Mesothelial cell of epicardium (in vitro differentiated cells): Measurements from ENCODE around the gene HYI. TPM values are rescaled to one million over a fixed set of nuclear protein-coding genes. Genes with fewer than 3 reads are reported as not detected.
"Not testable (repeated sequence)": the region's sequence is repeated elsewhere in the genome, so short reads cannot be mapped to it uniquely, and the experiment has no call there.

ENCODE experiments used
- DNase-seq, 2 experiments: peaks; one replicate each; pipeline ENCODE4 v3.0.0; 2021; ENCODE audit warnings: low spot score in 2 of 2; ENCODE audit not compliant: unreplicated experiment in 2 of 2
- H3K27ac Mint-ChIP-seq: 2 replicates; pipeline ENCODE4 v1.8.0; 2021; ENCODE audit warnings: mixed read lengths
- H3K27me3 Mint-ChIP-seq: 2 replicates; pipeline ENCODE4 v1.8.0; 2021; ENCODE audit warnings: low read depth, mixed read lengths
- H3K36me3 Mint-ChIP-seq: 2 replicates; pipeline ENCODE4 v1.8.0; 2021; ENCODE audit warnings: mixed read lengths
- H3K4me1 Mint-ChIP-seq: 2 replicates; pipeline ENCODE4 v1.8.0; 2021; ENCODE audit warnings: mixed read lengths
- H3K4me3 Mint-ChIP-seq: 2 replicates; pipeline ENCODE4 v1.8.0; 2021; ENCODE audit warnings: mild to moderate bottlenecking, moderate library complexity, mixed read lengths
- H3K9me3 Mint-ChIP-seq: 2 replicates; pipeline ENCODE4 v1.8.0; 2021; ENCODE audit warnings: mixed read lengths
- CTCF ChIP-seq: fragments of 200-600 bp; sonication (generic); IDR thresholded peaks from one replicate; pipeline ENCODE4 v1.5.0; 2021; ENCODE audit warnings: antibody characterized with exemption; ENCODE audit not compliant: unreplicated experiment
- total RNA-seq: library from RNA; stranded (reverse); gene quantifications from 3 replicates; pipeline ENCODE4 v1.2.1, GENCODE V29; 2021

HYI gene
- total RNA-seq, 1 donor from 2014 or later, result 41.2 TPM

GRCh38 chr1:43418858-43419257, 34.9 kb downstream of the HYI start:
- H3K27ac Mint-ChIP-seq, result no peak overlapping the region
- TF ChIP-seq CTCF, result no peak
- H3K9me3 Mint-ChIP-seq, result no peaks in the 10 kb centered on the region
- no peaks in the 10 kb centered on the region for H3K27me3 Mint-ChIP-seq
- peaks cover 25% of the 10 kb centered on the region for H3K36me3 Mint-ChIP-seq
- no peak overlapping the region for H3K4me3 Mint-ChIP-seq
- DNase-seq, result no peak
- no peaks in the 10 kb centered on the region for H3K4me1 Mint-ChIP-seq

- H3K4me1 Mint-ChIP-seq, result no peaks in the 10 kb centered on the region
- H3K27ac Mint-ChIP-seq, result no peak overlapping the region
- no peak for TF ChIP-seq CTCF
- peaks cover 4% of the 10 kb centered on the region for H3K9me3 Mint-ChIP-seq
- no peaks in the 10 kb centered on the region for H3K27me3 Mint-ChIP-seq
- H3K36me3 Mint-ChIP-seq, result peaks cover 21% of the 10 kb centered on the region
- DNase-seq, result no peak
- no peak overlapping the region for H3K4me3 Mint-ChIP-seq
Measured at GRCh38 chr1:43415901-43416300, 37.8 kb downstream of the HYI start.

- no peak overlapping the region for H3K4me3 Mint-ChIP-seq
Measured at GRCh38 chr1:43414634-43415223, 39.0 kb downstream of the HYI start.

GRCh38 chr1:43413426-43413825, 40.3 kb downstream of the HYI start:
- H3K27me3 Mint-ChIP-seq, H3K27ac Mint-ChIP-seq: not testable (repeated sequence)

More at GRCh38 chr1:43414634-43415223, 39.0 kb downstream of the HYI start:
- Mint-ChIP-seq H3K9me3 (peaks cover 4% of the 10 kb centered on the region), H3K4me1 (no peaks in the 10 kb centered on the region), H3K27ac (no peak overlapping the region), H3K27me3 (no peaks in the 10 kb centered on the region), H3K36me3 (peaks cover 28% of the 10 kb centered on the region)
- peak; percentile 43 for TF ChIP-seq CTCF
- DNase-seq, result peak in 1 of 2 experiments; percentile 51

GRCh38 chr1:43410571-43410970, 43.2 kb downstream of the HYI start:
- Mint-ChIP-seq H3K4me1 (no peaks in the 10 kb centered on the region), H3K9me3 (peaks cover 10% of the 10 kb centered on the region), H3K27me3 (no peaks in the 10 kb centered on the region), H3K36me3 (peaks cover 46% of the 10 kb centered on the region), H3K4me3 (no peak overlapping the region), H3K27ac (no peak overlapping the region)
- no peak for TF ChIP-seq CTCF
- DNase-seq, result no peak

More at GRCh38 chr1:43413426-43413825, 40.3 kb downstream of the HYI start:
- not testable (repeated sequence) for H3K4me3 Mint-ChIP-seq, DNase-seq, H3K9me3 Mint-ChIP-seq, H3K4me1 Mint-ChIP-seq
- H3K36me3 Mint-ChIP-seq, result peaks cover 36% of the 10 kb centered on the region

GRCh38 chr1:43405876-43406234, 47.9 kb downstream of the HYI start:
- H3K4me3 Mint-ChIP-seq, result no peak overlapping the region
- peaks cover 6% of the 10 kb centered on the region for H3K9me3 Mint-ChIP-seq
- H3K27ac Mint-ChIP-seq, result peak overlapping the region; percentile 30
- no peaks in the 10 kb centered on the region for H3K27me3 Mint-ChIP-seq
- H3K4me1 Mint-ChIP-seq, result no peaks in the 10 kb centered on the region
- no peak for TF ChIP-seq CTCF
- no peak for DNase-seq
- peaks cover 45% of the 10 kb centered on the region for H3K36me3 Mint-ChIP-seq
